Upper lobe of right lung (tissue), 1 donor: ENCODE data around the gene HLA-F. TPM values are rescaled to one million over a fixed set of nuclear protein-coding genes. Genes with fewer than 3 reads are reported as not detected.

ENCODE experiments used
- ATAC-seq: fragments of 200-7000 bp; cut with Tn5 transposase; one replicate; pipeline ENCODE4 v1.9.1; 2020; ENCODE audit warnings: mild to moderate bottlenecking, moderate library complexity
- DNase-seq: peaks from one replicate; pipeline ENCODE4 v3.0.0-alpha.2; 2020
- H3K27ac ChIP-seq: fragments of 200-600 bp; one replicate; pipeline ENCODE4 v1.8.0; 2022
- H3K27me3 ChIP-seq: fragments of 200-600 bp; one replicate; pipeline ENCODE4 v1.8.0; 2022; ENCODE audit warnings: mild to moderate bottlenecking
- H3K36me3 ChIP-seq: fragments of 200-600 bp; one replicate; pipeline ENCODE4 v1.8.0; 2022
- H3K4me1 ChIP-seq: fragments of 200-600 bp; one replicate; pipeline ENCODE4 v1.8.0; 2022
- H3K4me3 ChIP-seq: fragments of 200-600 bp; one replicate; pipeline ENCODE4 v1.8.0; 2022; ENCODE audit warnings: mild to moderate bottlenecking
- H3K9me3 ChIP-seq: fragments of 200-600 bp; one replicate; pipeline ENCODE4 v1.8.0; 2022
- CTCF ChIP-seq: fragments of 200-600 bp; IDR thresholded peaks from one replicate; pipeline ENCODE4 v1.8.0; 2022; ENCODE audit warnings: antibody characterized with exemption
- intact Hi-C: fragments of 100-400 bp; cut with DNase I; formaldehyde crosslinking; loops from one replicate; pipeline ENCODE4 v1.11.0; 2022
- total RNA-seq: library from RNA; stranded (reverse); fragmentation: NEBNext Ultra II Directional; extraction: Animal tissue kit (Norgen Biotek cat#: 25700); gene quantifications from one replicate; pipeline ENCODE4 v1.2.1, GENCODE V29; 2021
- donor health status: DM: no; HTN: yes; CAD: no; lungs with severe emphysema.

Gene HLA-F
- total RNA-seq, 1 donor from 2014 or later = 157 TPM

- intact Hi-C loops = no loop called here
- ATAC-seq (no peak), DNase-seq (no peak)
- H3K9me3 ChIP-seq = no peaks in the 10 kb centered on the region
- peaks cover 16% of the 10 kb centered on the region for H3K4me1 ChIP-seq
- no peak overlapping the region for H3K4me3 ChIP-seq
- H3K27ac ChIP-seq = no peak overlapping the region
- no peak for TF ChIP-seq CTCF
- H3K36me3 ChIP-seq = no peaks in the 10 kb centered on the region
- no peaks in the 10 kb centered on the region for H3K27me3 ChIP-seq
Observed at GRCh38 chr6:29755295-29755871, 32.1 kb downstream of the HLA-F start.

- H3K4me3 ChIP-seq = no peak overlapping the region
- no peaks in the 10 kb centered on the region for H3K36me3 ChIP-seq
- no peak overlapping the region for H3K27ac ChIP-seq
- no peaks in the 10 kb centered on the region for H3K9me3 ChIP-seq
- TF ChIP-seq CTCF = no peak
- intact Hi-C loops = no loop called here
- peaks cover 6% of the 10 kb centered on the region for H3K4me1 ChIP-seq
- DNase-seq (no peak), ATAC-seq (no peak)
- H3K27me3 ChIP-seq = no peaks in the 10 kb centered on the region
Observed at GRCh38 chr6:29757282-29757681, 34.0 kb downstream of the HLA-F start.

- intact Hi-C loops = no loop called here
- no peak for DNase-seq
- peaks cover 6% of the 10 kb centered on the region for H3K4me1 ChIP-seq
Observed at GRCh38 chr6:29757701-29758293, 34.6 kb downstream of the HLA-F start.

GRCh38 chr6:29758761-29759160 lies 35.5 kb downstream of the HLA-F start:
- no peak for DNase-seq
- peaks cover under 1% of the 10 kb centered on the region for H3K4me1 ChIP-seq
- H3K4me3 ChIP-seq = no peak overlapping the region
- intact Hi-C loops = no loop called here
- no peak overlapping the region for H3K27ac ChIP-seq
- no peak for TF ChIP-seq CTCF
- no peaks in the 10 kb centered on the region for H3K36me3 ChIP-seq
- no peaks in the 10 kb centered on the region for H3K27me3 ChIP-seq
- H3K9me3 ChIP-seq = no peaks in the 10 kb centered on the region
- ATAC-seq = no peak

More at GRCh38 chr6:29757701-29758293, 34.6 kb downstream of the HLA-F start:
- H3K27ac ChIP-seq = no peak overlapping the region
- H3K4me3 ChIP-seq = no peak overlapping the region
- TF ChIP-seq CTCF = no peak
- no peaks in the 10 kb centered on the region for H3K27me3 ChIP-seq
- H3K9me3 ChIP-seq = no peaks in the 10 kb centered on the region
- H3K36me3 ChIP-seq = no peaks in the 10 kb centered on the region
- no peak for ATAC-seq

GRCh38 chr6:29759457-29759856 lies 36.2 kb downstream of the HLA-F start:
- no peaks in the 10 kb centered on the region for H3K4me1 ChIP-seq
- no peaks in the 10 kb centered on the region for H3K9me3 ChIP-seq
- H3K27ac ChIP-seq = no peak overlapping the region
- no peaks in the 10 kb centered on the region for H3K36me3 ChIP-seq
- H3K4me3 ChIP-seq = no peak overlapping the region
- no peak for ATAC-seq
- no peaks in the 10 kb centered on the region for H3K27me3 ChIP-seq
- intact Hi-C loops = no loop called here
- no peak for DNase-seq
- TF ChIP-seq CTCF = no peak

- Histone ChIP-seq H3K9me3 (no peaks in the 10 kb centered on the region), H3K27ac (no peak overlapping the region), H3K4me3 (no peak overlapping the region), H3K4me1 (peaks cover 4% of the 10 kb centered on the region), H3K27me3 (no peaks in the 10 kb centered on the region), H3K36me3 (no peaks in the 10 kb centered on the region)
- intact Hi-C loops = no loop called here
- no peak for TF ChIP-seq CTCF
- ATAC-seq (no peak), DNase-seq (no peak)
Observed at GRCh38 chr6:29760328-29760727, 37.1 kb downstream of the HLA-F start.
